ENCODE results near the gene MS4A4A.

MS4A4A gene

GRCh38 chr11:60303661-60304060 is 23.2 kb downstream of the MS4A4A start:
- no peak for DNase-seq

DNA sequence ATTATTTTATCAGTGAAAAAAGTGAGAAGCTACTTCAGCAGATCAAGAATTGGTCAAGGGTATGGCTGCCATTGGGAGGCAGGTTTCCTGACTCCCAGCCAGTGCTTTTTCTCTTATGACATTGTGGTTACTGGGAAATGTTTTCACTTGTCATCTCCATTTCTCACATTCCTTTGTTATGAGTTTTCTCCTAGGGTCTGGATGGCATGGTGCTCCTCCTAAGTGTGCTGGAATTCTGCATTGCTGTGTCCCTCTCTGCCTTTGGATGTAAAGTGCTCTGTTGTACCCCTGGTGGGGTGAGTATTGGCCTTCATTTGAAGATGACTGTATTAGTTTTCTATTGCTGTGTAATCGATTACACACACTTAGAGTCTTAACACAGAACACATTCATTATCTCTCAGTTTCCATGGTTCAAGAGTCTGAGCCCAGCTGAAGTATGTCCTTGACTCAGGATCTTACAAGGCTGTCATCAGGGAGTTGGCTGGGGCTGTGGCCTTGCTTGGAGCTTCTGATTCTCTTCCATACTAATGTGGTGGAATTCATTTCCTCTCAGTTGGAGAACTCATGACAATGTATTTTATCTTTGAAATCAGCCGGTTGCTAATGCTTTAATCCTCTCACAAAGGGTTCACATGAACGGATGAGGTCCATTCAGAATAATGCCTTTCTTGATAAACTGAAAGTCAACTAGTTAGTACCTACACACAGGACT is 25.6 kb downstream of the MS4A4A start:
- DNase-seq, result no peak

DNA sequence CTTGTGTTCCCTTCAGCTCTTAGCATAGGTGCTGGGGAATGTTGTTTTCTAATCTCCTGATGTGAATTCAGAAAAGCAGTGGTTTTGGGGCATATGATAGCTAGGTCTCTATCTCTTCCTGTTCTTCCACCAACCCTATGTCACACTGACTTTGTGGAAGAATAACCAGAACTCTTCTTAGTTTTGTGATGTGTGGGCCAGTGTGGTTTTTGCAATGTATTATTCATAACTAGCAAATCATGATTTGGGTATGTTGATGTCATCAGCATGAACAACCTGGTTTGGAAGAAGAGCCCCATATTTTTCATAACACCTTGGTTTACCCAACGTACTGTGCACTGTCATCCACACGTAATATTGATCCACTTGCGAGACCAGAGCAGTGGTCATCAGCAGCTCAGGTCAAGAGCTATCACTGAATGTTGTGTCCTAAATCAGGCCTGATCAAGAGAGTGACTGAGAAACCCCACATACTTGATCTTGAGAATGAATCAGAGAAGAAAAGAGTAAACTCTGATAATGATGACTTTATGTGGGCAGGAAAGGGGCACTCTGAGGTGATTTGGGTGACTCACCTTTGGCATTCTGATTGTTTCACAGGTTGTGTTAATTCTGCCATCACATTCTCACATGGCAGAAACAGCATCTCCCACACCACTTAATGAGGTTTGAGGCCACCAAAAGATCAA is 27.2 kb downstream of the MS4A4A start:
- no peak for DNase-seq

DNA sequence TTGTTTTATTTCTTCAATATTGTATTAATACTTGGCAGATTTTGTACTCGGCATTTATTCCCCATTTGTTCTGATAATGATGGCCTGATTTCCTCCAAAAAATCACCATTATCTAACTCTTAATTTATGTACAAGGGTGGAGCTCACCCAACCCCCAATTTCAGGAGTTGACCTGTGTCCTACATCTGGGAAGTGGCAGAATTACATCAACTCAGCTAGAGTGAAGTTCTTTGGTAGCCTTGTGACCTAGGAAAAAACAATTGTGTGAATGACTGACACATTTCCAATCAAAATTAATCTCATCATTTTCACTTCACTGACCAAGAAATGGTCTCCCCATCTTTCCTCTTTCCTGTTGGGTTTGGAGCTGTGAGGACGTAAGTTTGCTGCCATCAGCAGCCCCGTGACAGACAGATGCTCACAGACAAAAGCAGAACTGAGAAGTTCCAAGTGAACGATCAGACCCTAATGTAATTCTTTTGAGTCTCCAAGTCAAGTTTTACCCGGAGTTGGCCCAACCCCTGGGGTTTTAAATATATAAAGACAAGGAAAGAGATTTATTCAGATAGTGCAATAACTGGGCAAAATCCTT is 30.0 kb downstream of the MS4A4A start:
- DNase-seq, result no peak

- no peak for DNase-seq
Observed at GRCh38 chr11:60314635-60315321, 34.3 kb downstream of the MS4A4A start.

GRCh38 chr11:60315871-60316270 is 35.4 kb downstream of the MS4A4A start:
- no peak for DNase-seq

DNA sequence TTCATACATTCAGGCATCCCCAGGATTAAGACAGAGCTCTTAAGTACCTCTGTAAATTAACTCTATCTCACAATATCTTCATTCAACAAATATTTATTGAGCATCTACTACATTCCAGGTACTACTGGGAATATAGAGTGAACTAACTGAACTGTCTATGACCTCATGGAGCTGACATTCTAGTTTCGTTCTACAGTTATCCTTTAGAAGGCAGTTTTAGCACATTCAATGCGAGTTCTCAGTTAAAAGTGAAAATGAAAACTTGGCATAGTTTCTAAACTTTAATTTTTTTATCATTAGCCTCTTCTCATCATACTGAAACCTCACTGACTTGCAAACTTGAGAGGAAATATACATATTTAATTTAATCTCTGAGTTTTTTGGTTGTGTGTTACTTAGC is 35.9 kb downstream of the MS4A4A start:
- no peak for DNase-seq

GRCh38 chr11:60318726-60319125 is 38.3 kb downstream of the MS4A4A start:
- DNase-seq, result no peak

DNA sequence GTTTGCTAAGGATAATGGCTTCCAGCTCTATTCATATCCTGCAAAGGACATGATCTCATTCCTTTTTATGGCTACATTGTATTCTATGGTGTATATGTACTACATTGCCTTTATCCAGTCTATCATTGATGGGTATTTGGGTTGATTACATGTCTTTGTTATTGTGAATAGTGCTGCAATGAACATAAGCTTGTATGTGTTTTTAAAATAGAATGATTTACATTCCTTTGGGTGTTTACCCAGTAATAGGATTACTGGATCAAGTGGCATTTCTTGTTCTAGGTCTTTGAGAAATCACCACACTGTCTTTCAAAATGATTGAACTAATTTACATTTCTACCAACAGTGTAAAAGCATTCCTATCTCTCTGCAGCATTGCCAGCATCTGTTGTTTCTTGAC is 40.6 kb downstream of the MS4A4A start:
- no peak for DNase-seq

GRCh38 chr11:60326955-60327354 is 46.5 kb downstream of the MS4A4A start, which contains the start of gene MS4A6E:
Gene MS4A6E, plus strand, starts transcription at chr11:60327255. Its CDS starts 7,641 bp downstream, at chr11:60334896.
- no peak for DNase-seq

- DNase-seq, result no peak
Observed at GRCh38 chr11:60328460-60328859, 48.0 kb downstream of the MS4A4A start.

- DNase-seq, result no peak
Observed at GRCh38 chr11:60332846-60333245, 52.4 kb downstream of the MS4A4A start.

DNA sequence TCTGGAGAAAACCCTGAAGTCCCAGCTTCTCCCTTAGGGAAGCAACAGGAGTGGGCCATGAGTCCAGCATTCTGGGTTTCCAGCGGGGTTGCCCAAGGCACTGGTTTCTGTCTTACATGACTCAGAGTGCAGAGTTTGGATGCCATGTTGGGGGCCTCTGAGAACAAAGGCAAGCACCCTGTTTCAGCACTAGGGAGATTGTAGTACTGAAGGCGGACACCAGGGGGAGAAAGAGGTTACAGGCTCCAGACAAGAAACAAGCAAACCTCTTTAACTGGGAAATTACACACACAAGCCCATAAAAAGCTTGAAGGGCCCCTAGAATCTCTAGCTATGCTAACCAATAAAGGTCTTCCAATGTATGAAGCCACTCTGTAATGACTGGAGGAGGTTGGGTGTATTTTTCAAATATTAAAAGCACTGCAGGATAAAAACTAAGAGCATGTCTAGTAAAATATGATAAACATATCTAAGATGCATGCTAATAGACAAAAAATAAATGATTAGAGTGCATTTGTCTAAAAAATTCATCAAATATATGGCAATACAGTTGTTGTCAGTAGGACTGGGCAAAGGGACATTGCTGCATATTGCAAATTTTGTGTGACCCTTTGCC is 53.6 kb downstream of the MS4A4A start:
- DNase-seq, result peak; percentile 31

GRCh38 chr11:60336767-60337391 is 56.4 kb downstream of the MS4A4A start:
- no peak for DNase-seq

- no peak for DNase-seq
Observed at GRCh38 chr11:60338053-60338452, 57.6 kb downstream of the MS4A4A start.

- no peak for DNase-seq
Observed at GRCh38 chr11:60339356-60339755, 58.9 kb downstream of the MS4A4A start.

DNA sequence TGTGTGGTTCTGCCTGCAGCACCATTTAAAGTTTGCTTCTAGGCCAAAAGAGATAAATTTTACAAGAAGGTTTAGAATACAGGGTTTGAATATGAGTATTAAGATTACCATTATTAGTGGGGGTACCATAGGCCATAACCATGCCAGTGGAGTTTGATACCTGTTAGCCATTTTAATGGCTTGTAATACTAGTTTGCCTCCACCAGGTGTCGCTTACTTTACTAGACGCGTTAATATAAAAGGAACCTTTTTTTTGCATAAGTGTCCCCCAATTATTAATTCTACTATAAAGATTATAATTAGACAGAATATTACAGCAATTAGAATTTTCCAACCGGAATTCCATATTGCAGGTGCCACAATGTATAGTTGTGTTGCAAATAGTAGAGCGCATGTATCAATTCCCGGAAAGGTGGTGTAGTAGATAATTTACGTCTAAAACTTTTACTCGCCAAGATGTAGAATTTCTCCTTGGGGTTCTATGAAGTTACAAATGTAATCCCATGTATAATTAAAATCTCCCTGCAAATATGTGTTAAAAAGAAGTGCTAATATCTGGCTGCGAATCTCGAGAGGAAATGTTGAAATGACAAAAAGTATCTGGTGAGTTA is 62.7 kb downstream of the MS4A4A start:
- DNase-seq, result no peak

GRCh38 chr11:60344146-60344545 is 63.7 kb downstream of the MS4A4A start:
- DNase-seq, result no peak

DNA sequence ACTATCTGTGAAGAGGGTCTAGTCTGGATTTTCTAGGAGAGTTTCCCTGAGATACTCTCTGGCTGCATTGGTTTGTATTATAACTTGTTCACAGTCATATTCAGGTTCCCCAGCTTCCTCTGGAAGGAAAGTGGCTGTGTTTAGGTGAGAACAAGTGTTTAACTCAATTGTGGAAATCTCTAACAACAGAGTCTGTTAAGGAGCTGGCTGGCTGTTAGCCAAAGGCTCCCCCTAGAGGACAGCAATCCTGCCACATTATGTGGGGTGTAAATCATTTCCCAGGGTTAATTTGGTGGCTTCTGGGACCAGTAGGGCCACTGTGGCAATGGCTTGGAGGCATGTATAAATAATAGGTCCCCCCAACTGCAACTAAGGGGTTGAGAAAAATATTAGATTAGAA is 65.0 kb downstream of the MS4A4A start:
- no peak for DNase-seq

DNA sequence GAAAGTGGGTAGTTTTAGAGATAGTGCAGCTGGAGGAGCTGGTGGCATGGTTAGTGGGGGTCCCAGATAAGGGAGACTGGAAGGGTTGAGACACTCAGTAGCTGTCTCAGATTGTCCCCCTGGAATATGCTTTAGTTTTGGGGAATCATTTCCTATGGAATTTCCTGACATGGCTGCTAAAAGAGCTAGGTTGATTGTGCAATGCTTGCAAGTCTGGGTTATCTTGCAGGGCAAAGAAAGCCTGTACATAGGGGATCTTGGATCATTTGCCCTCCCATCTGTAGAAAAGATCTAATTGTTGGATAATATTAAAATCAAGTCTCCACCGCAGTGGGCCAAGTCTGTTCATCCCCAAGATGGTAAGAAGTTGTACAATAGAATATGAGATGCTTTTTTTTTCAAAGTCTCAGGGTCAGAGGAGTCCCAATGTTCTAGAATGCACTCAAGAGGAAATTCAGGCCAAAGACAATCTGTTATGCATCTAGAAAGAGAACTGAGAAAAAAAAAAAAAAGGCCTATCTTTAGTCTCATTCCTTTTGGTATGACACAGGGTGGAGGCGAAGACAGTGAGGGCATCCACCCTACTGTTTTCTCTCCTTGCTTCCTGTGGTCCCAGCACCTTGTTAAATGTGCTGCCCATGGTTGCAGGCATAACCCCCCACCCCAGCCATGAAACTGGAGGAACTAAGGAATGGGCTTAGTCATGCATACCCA is 66.8 kb downstream of the MS4A4A start:
- DNase-seq, result no peak

GRCh38 chr11:60348116-60348515 is 67.7 kb downstream of the MS4A4A start:
- DNase-seq, result no peak

- DNase-seq, result no peak
Observed at GRCh38 chr11:60349990-60350389, 69.5 kb downstream of the MS4A4A start.
